HG03108 (cell line): ENCODE measurements around the gene LTA4H.

Source experiments
- ATAC-seq: cut with Tn5 transposase; IDR thresholded peaks from one replicate; pipeline ENCODE4 v1.9.1; 2021; ENCODE audit warnings: moderate library complexity; ENCODE audit not compliant: unreplicated experiment

Gene LTA4H

DNA sequence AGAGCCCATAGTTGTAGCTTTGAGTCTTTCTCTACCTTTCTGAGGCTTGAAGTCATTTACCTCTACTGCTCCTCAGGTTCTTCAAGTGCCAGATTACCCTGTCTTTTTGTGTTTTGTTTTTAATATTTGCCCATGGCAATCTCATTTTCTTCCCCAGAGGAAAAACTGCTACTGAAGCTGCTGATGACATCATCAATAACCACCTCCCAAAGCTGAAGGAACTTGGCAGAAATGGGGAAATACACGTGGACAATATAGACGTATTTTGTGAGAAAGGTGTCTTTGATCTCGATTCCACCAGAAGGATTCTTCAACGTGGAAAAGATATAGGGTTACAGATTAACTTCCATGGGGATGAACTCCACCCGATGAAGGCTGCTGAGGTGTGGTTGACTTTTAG lies 75.1 kb downstream of the LTA4H start:
- no peak for ATAC-seq

GRCh38 chr12:95959107-95959506 lies 76.3 kb downstream of the LTA4H start:
- ATAC-seq, result no peak

GRCh38 chr12:95956557-95957145 lies 78.7 kb downstream of the LTA4H start:
- ATAC-seq, result no peak

GRCh38 chr12:95955549-95956159 lies 79.7 kb downstream of the LTA4H start:
- ATAC-seq, result no peak

DNA sequence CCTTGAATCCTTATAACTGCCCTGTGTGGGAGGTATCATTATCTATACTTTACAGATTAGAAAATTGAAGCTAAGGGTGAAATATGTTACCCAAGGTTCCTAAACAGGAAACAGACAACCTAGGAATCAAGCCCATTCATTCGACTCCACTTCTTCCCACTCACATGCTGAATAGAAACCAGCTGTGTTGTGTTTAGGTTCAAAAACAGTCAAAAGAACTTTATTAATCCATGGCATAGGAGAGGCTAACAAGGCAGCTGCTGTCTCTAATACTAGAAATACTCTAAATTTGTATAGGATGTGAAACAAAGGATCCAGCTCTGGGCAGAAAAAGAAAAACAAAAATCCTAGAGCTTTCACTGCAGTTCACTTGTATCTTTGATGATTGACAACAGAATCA lies 82.4 kb downstream of the LTA4H start:
- no peak for ATAC-seq

DNA sequence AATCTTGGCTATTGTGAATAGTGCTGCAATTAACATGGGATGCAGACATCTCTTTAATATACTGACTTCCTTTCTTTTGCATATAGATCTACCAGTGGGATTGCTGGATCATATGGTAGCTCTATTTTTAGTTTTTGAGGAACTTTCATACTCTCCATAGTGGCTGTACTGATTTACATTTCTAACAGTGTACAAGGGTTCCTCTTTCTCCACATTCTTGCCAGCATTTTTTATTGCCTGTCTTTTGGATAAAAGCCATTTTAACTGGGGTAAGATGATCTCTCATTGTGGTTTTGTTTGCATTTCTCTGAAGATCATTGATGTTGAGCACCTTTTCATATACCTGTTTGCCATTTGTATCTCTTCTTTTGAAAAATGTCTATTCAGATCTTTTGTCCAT lies 83.9 kb downstream of the LTA4H start:
- no peak for ATAC-seq
